ENCODE results near the gene COL8A1. TPM values are rescaled to one million over a fixed set of nuclear protein-coding genes. Genes with fewer than 3 reads are reported as not detected.

COL8A1 gene
- total and polyA plus RNA-seq, 8 donors, result 0.24 to 10.1 (median 0.59) TPM

DNA sequence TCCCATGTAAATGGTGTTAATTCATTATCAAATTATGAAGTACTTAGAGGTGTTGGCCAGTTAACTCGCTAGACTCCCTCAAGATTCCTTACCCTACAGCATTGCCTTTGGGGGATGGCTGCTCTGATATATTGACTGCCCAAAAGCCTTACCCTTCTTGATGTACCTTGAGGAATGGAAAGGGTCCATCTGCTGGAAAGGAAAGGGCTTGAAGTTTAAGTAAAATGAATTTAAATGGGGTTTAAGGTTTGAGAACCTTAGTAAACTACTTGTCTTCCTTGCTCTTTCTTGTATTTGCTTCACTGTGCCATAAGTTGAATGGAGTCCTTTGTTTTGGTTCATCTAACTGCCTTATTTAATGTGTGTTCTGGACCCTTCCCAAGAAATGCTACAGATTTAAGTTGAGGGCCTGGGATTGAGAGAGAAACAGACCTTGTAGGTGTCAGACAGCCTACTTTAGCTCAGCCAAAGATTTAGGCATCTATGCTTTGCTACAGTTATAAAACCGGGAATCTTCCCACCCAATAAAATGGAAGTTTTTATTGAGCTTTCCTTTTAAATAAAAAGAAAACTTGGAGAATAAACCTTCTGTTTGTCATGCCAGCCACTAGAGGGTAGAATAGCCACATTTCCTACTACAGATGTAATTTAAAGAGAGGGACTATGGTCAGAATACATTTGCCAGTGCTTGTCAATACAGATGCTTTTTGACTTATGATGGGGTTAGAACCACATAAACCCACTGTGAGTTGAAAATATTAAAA is 204.6 kb downstream of the COL8A1 start:
- DNase-seq (no peak), FAIRE-seq (peak; percentile 23)

DNA sequence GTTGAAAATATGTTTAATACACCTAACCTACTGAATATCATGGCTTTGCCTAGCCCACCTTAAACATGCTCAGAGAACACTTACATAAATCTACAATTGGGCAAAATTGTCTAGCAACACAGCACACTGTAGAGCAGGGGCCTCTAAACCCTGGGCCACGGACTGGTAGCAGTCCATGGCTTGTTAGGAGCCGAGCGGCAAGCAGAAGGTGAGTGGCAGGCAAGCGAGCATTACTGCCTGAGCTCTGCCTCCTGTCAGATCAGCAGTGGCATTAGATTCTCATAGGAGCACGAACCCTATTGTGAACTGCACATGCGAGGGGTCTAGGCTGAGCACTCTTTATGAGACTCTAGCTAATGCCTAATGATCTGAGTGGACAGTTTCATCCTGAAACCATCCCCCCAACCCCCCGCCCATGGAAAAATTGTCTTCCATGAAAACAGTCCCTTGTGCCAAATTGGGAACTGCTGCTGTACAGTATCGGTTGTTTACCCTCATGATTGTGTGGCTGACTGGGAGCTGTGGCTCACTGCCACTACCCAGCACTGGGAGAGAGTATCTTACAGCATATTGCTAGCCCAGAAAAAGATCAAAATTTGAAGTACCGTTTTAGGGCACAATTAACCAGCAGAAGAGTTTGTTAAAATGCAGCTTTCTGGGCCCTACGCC is 205.3 kb downstream of the COL8A1 start:
- H3K4me1 ChIP-seq, result peaks cover 10 to 19% (median 14%) of the 10 kb centered on the region in 3 donors
- H3K36me3 ChIP-seq, result no peaks in the 10 kb centered on the region
- TF ChIP-seq, protein P1, sequence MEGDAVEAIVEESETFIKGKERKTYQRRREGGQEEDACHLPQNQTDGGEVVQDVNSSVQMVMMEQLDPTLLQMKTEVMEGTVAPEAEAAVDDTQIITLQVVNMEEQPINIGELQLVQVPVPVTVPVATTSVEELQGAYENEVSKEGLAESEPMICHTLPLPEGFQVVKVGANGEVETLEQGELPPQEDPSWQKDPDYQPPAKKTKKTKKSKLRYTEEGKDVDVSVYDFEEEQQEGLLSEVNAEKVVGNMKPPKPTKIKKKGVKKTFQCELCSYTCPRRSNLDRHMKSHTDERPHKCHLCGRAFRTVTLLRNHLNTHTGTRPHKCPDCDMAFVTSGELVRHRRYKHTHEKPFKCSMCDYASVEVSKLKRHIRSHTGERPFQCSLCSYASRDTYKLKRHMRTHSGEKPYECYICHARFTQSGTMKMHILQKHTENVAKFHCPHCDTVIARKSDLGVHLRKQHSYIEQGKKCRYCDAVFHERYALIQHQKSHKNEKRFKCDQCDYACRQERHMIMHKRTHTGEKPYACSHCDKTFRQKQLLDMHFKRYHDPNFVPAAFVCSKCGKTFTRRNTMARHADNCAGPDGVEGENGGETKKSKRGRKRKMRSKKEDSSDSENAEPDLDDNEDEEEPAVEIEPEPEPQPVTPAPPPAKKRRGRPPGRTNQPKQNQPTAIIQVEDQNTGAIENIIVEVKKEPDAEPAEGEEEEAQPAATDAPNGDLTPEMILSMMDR (IDR thresholded peaks at IDR 0.05), result peak in 1 of 4 donors; percentile 1
- ATAC-seq (peak; percentile 71 to 81 (median 77)), DNase-seq (peak in 1 of 6 donors; percentile 26), FAIRE-seq (no peak)
- H3K9me3 ChIP-seq, result no peaks in the 10 kb centered on the region
- intact Hi-C loops (cut with DNase I), result loop anchor here in 1 of 3 donors (5.0 kb wide), 1 partner anchor 409 kb away; no protein-coding TSS in a partner anchor
- peak overlapping the region in 3 of 4 donors; percentile 19 to 75 (median 47) for H3K27ac ChIP-seq
- H3K27me3 ChIP-seq, result no peaks in the 10 kb centered on the region
- peak overlapping the region in 1 of 4 donors; percentile 14 for H3K4me3 ChIP-seq
- WGBS, 2 donors, result 17 to 32% methylated on average over 10 of the region's 10 CpGs

More for the DNA sequence above, 204.6 kb downstream of the COL8A1 start:
- H3K27me3 ChIP-seq, result no peaks in the 10 kb centered on the region
- peak overlapping the region in 1 of 4 donors; percentile 14 for H3K4me3 ChIP-seq
- H3K9me3 ChIP-seq, result no peaks in the 10 kb centered on the region
- H3K27ac ChIP-seq, result peak overlapping the region in 2 of 4 donors; percentile 47 to 75
- TF ChIP-seq, protein P1 (IDR thresholded peaks at IDR 0.05), result peak; percentile 9 to 34 (median 32)
- intact Hi-C loops (cut with DNase I), result loop anchor here in 1 of 3 donors (5.0 kb wide), 1 partner anchor 409 kb away; no protein-coding TSS in a partner anchor
- peak; percentile 83 to 90 (median 86) for ATAC-seq
- no peaks in the 10 kb centered on the region for H3K36me3 ChIP-seq
- 43 to 53% methylated on average over 2 of the region's 2 CpGs for WGBS, 2 donors
- peaks cover 10 to 19% (median 14%) of the 10 kb centered on the region in 3 donors for H3K4me1 ChIP-seq

DNA sequence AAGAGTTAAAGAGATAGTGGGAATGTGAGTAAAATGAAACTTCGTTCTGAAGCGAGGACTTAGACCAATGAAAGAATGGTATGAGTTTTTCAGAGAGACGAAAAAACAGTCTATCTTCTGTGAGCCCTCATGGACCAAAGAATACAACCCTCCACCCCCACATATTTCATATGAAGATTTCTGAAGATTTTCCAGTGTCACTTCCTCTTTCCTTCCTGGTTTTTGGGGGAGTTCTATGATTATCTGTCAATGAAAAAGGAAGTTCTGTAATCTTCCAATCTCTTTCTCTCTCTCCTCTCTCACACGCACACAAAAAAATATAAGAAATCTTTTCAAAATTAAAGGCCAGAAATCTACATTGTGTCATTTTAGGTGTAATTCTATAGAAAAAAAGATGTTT is 206.9 kb downstream of the COL8A1 start:
- 80 to 84% methylated on average over 4 of the region's 4 CpGs for WGBS, 2 donors
- ATAC-seq, result no peak
- TF ChIP-seq, protein P1 (IDR thresholded peaks at IDR 0.05), result no peak
- intact Hi-C loops (cut with DNase I), result no loop called here
- Histone ChIP-seq H3K27ac (peak overlapping the region in 2 of 4 donors; percentile 47 to 75), H3K36me3 (no peaks in the 10 kb centered on the region), H3K27me3 (no peaks in the 10 kb centered on the region), H3K4me3 (no peak overlapping the region), H3K9me3 (no peaks in the 10 kb centered on the region), H3K4me1 (peaks cover 10 to 19% (median 14%) of the 10 kb centered on the region in 3 donors)
- no peak for DNase-seq
- no peak for FAIRE-seq

DNA sequence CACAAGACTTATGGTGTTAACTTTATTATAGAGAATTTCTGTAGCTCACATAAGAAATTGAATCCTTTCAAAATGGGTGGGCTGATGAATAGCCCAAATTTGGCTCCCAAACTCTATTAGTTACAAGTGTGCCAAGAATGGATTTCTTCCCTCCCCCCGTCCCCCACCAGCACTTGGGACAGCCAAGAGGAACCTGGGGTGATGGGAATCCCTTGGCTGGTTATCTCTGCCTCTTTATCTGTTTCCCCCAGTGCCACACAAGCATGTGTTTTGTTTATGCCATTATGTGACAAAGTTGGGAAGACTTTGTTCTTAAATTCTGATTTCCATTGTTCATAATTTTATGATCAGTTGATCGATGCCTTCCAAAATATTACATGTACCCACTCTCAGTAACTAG is 207.6 kb downstream of the COL8A1 start:
- TF ChIP-seq, protein P1 (IDR thresholded peaks at IDR 0.05), result no peak
- FAIRE-seq (no peak), ATAC-seq (no peak), DNase-seq (no peak)
- Histone ChIP-seq H3K27me3 (no peaks in the 10 kb centered on the region), H3K9me3 (no peaks in the 10 kb centered on the region), H3K4me1 (peaks cover 10 to 19% (median 14%) of the 10 kb centered on the region in 3 donors), H3K4me3 (no peak overlapping the region), H3K27ac (peak overlapping the region in 2 of 4 donors; percentile 4 to 75), H3K36me3 (no peaks in the 10 kb centered on the region)
- WGBS, 2 donors, result 77 to 82% methylated on average over 2 of the region's 2 CpGs
- intact Hi-C loops (cut with DNase I), result no loop called here
